Ishikawa (cell line): ENCODE results near the gene TSC22D4.

Source experiments
- CEBPB ChIP-seq: IDR thresholded peaks from 2 replicates; pipeline ENCODE4 v1.6.1; 2012
- CREB1 ChIP-seq: IDR thresholded peaks from 2 replicates; pipeline ENCODE4 v1.6.1; 2012; ENCODE audit warnings: low read depth
- EGR1 ChIP-seq: IDR thresholded peaks from 2 replicates; pipeline ENCODE4 v1.6.1; 2012
- EP300 ChIP-seq: IDR thresholded peaks from 2 replicates; pipeline ENCODE4 v1.6.1; 2012; ENCODE audit warnings: borderline replicate concordance
- FOXM1 ChIP-seq: IDR thresholded peaks from 2 replicates; pipeline ENCODE4 v1.6.1; 2012; ENCODE audit warnings: low read depth, borderline replicate concordance
- MAX ChIP-seq: IDR thresholded peaks from 2 replicates; pipeline ENCODE4 v1.6.1; 2012
- NFIC ChIP-seq: IDR thresholded peaks from 2 replicates; pipeline ENCODE4 v1.6.1; 2012
- RAD21 ChIP-seq: IDR thresholded peaks from 2 replicates; pipeline ENCODE4 v1.6.1; 2012; ENCODE audit warnings: low read depth
- REST ChIP-seq: IDR thresholded peaks from 2 replicates; pipeline ENCODE4 v1.6.1; 2012; ENCODE audit warnings: low read depth, mild to moderate bottlenecking
- TAF1 ChIP-seq: IDR thresholded peaks from 2 replicates; pipeline ENCODE4 v1.6.1; 2012; ENCODE audit warnings: low read depth, mild to moderate bottlenecking
- TCF12 ChIP-seq: IDR thresholded peaks from 2 replicates; pipeline ENCODE4 v1.6.1; 2012; ENCODE audit warnings: low read depth
- TEAD4 ChIP-seq: IDR thresholded peaks from 2 replicates; pipeline ENCODE4 v1.6.1; 2012
- USF1 ChIP-seq: IDR thresholded peaks from 2 replicates; pipeline ENCODE4 v1.6.1; 2012
- YY1 ChIP-seq: IDR thresholded peaks from 2 replicates; pipeline ENCODE4 v1.6.1; 2012; ENCODE audit warnings: low read depth
- ZBTB7A ChIP-seq: IDR thresholded peaks from 2 replicates; pipeline ENCODE4 v1.6.1; 2012; ENCODE audit warnings: low read depth

Gene TSC22D4

GRCh38 chr7:100456562-100456961 lies 22.5 kb downstream of the TSC22D4 start:
- no peak for TF ChIP-seq USF1
- TF ChIP-seq REST = no peak
- no peak for TF ChIP-seq YY1
- TF ChIP-seq TEAD4 = no peak
- TF ChIP-seq RAD21 = no peak
- TF ChIP-seq NFIC = no peak
- no peak for TF ChIP-seq CEBPB
- no peak for TF ChIP-seq EGR1
- TF ChIP-seq FOXM1 = no peak
- no peak for TF ChIP-seq TAF1
- no peak for TF ChIP-seq CREB1

GRCh38 chr7:100455206-100455605 lies 23.8 kb downstream of the TSC22D4 start:
- TF ChIP-seq RAD21 (no peak), EP300 (no peak), REST (no peak)

GRCh38 chr7:100452513-100452912 lies 26.5 kb downstream of the TSC22D4 start:
- TF ChIP-seq ZBTB7A (no peak), TCF12 (no peak), NFIC (no peak), REST (no peak), TEAD4 (no peak), FOXM1 (no peak), USF1 (no peak), TAF1 (no peak), EP300 (no peak), MAX (no peak), YY1 (no peak), RAD21 (no peak)

GRCh38 chr7:100449190-100449795 lies 29.7 kb downstream of the TSC22D4 start:
- TF ChIP-seq YY1 (no peak), REST (no peak), ZBTB7A (no peak), MAX (no peak), FOXM1 (no peak), USF1 (no peak), CEBPB (no peak)
